ENCODE measurements around the gene STMN1. TPM values are rescaled to one million over a fixed set of nuclear protein-coding genes. Genes with fewer than 3 reads are reported as not detected.

Gene STMN1
- 15.8 and 19.5 TPM in 2 replicates for total RNA-seq

DNA sequence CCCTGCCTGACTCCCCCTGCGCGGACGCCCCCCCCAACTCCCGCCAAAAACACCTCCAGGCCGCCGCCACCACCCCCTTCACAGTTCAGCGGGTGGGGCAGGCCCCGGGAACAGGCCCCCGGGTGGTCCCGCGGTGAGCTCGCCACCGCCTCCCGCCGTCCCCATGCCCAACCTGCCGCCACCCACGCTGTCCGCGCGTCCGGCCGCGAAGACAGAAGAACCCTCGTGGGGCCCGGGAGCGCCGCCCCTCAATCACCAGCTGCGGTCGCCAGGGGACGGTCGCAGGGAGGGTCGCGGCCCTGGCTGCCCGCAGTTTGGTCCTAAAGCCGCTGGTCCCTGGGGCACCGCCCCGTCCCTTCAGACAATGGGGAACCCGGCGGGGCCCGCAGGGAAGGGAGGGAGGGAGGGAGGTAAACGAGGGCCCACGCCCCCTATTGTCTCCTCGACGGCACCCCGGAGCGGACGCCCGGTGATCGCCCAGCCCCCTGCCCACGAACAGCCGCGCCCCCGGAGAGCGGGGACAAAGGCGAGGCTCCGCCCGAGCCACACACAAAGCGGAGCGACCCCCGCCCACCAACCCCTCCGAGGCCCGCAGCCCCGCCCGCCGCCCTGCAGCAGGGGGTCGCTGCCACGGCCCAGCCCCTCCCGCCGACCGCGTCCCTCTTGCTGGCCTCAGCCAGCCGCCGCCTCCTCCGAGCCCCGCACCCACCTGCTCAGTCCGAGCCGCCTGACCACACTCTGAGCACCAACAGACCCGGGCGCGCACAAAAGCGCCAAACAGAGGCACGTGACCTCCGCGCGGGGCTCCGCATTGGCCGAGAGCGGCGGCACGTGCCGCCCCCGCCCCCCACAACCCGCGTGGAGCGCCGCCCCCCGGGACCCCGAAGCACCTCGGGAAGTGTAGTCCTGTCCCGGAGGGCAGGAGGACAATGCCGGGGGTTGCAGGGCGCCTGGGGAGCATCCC is at the start of gene STMN1:
STMN1 (minus strand) TSS at position 740 of the 964 bp plus-strand sequence. CDS start 1,743 bp downstream, outside the sequence.
- peak within 1 kb of the TSS; percentile 63 for H3K4me3 ChIP-seq (ENCODE audit: low read depth, low read length)
- H3K36me3 ChIP-seq (ENCODE audit: control insufficient read depth, insufficient read depth, low read length), result no peaks in the 10 kb centered on the region
- no peaks in the 10 kb centered on the region for H3K27me3 ChIP-seq (ENCODE audit: control insufficient read depth, insufficient read depth, low read length)
- no peak for FAIRE-seq
- TF ChIP-seq, protein P1, sequence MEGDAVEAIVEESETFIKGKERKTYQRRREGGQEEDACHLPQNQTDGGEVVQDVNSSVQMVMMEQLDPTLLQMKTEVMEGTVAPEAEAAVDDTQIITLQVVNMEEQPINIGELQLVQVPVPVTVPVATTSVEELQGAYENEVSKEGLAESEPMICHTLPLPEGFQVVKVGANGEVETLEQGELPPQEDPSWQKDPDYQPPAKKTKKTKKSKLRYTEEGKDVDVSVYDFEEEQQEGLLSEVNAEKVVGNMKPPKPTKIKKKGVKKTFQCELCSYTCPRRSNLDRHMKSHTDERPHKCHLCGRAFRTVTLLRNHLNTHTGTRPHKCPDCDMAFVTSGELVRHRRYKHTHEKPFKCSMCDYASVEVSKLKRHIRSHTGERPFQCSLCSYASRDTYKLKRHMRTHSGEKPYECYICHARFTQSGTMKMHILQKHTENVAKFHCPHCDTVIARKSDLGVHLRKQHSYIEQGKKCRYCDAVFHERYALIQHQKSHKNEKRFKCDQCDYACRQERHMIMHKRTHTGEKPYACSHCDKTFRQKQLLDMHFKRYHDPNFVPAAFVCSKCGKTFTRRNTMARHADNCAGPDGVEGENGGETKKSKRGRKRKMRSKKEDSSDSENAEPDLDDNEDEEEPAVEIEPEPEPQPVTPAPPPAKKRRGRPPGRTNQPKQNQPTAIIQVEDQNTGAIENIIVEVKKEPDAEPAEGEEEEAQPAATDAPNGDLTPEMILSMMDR (IDR thresholded peaks at IDR 0.05; ENCODE audit: insufficient read depth, low read length, severe bottlenecking), result no peak
- peak; percentile 41 for DNase-seq (ENCODE audit: low read depth)

GRCh38 chr1:25955553-25955952 is 49.3 kb upstream of the STMN1 start:
- TF ChIP-seq, protein P1 (IDR thresholded peaks at IDR 0.05; ENCODE audit: insufficient read depth, low read length, severe bottlenecking), result no peak
- FAIRE-seq (no peak), DNase-seq (ENCODE audit: low read depth) (no peak)
- peaks cover 3% of the 10 kb centered on the region for H3K36me3 ChIP-seq (ENCODE audit: control insufficient read depth, insufficient read depth, low read length)
- no peak overlapping the region for H3K4me3 ChIP-seq (ENCODE audit: low read depth, low read length)
- H3K27me3 ChIP-seq (ENCODE audit: control insufficient read depth, insufficient read depth, low read length), result no peaks in the 10 kb centered on the region

- TF ChIP-seq, protein P1 (IDR thresholded peaks at IDR 0.05; ENCODE audit: insufficient read depth, low read length, severe bottlenecking), result no peak
- H3K27me3 ChIP-seq (ENCODE audit: control insufficient read depth, insufficient read depth, low read length), result no peaks in the 10 kb centered on the region
- H3K4me3 ChIP-seq (ENCODE audit: low read depth, low read length), result no peak overlapping the region
- no peaks in the 10 kb centered on the region for H3K36me3 ChIP-seq (ENCODE audit: control insufficient read depth, insufficient read depth, low read length)
- DNase-seq (ENCODE audit: low read depth) (peak; percentile 23), FAIRE-seq (peak; percentile 75)
Measured at GRCh38 chr1:25954282-25954938, 48.2 kb upstream of the STMN1 start.

- no peaks in the 10 kb centered on the region for H3K36me3 ChIP-seq (ENCODE audit: control insufficient read depth, insufficient read depth, low read length)
- TF ChIP-seq, protein P1 (IDR thresholded peaks at IDR 0.05; ENCODE audit: insufficient read depth, low read length, severe bottlenecking), result no peak
- no peak for DNase-seq (ENCODE audit: low read depth)
- no peak for FAIRE-seq
- H3K27me3 ChIP-seq (ENCODE audit: control insufficient read depth, insufficient read depth, low read length), result no peaks in the 10 kb centered on the region
- H3K4me3 ChIP-seq (ENCODE audit: low read depth, low read length), result no peak overlapping the region
Measured at GRCh38 chr1:25952841-25953401, 46.7 kb upstream of the STMN1 start.

GRCh38 chr1:25948641-25949040 is 42.4 kb upstream of the STMN1 start:
- H3K36me3 ChIP-seq (ENCODE audit: control insufficient read depth, insufficient read depth, low read length), result no peaks in the 10 kb centered on the region
- FAIRE-seq (no peak), DNase-seq (ENCODE audit: low read depth) (no peak)
- H3K27me3 ChIP-seq (ENCODE audit: control insufficient read depth, insufficient read depth, low read length), result no peaks in the 10 kb centered on the region
- no peak overlapping the region for H3K4me3 ChIP-seq (ENCODE audit: low read depth, low read length)
- TF ChIP-seq, protein P1 (IDR thresholded peaks at IDR 0.05; ENCODE audit: insufficient read depth, low read length, severe bottlenecking), result no peak
